CD4-positive, alpha-beta T cell (primary cell): Measurements from ENCODE around the gene BRPF3. TPM values are rescaled to one million over a fixed set of nuclear protein-coding genes. Genes with fewer than 3 reads are reported as not detected.

Experiments used
- ATAC-seq: fragments of 200-7000 bp; cut with Tn5 transposase; one replicate; pipeline ENCODE4 v1.10.0; 2022; ENCODE audit warnings: mild to moderate bottlenecking; ENCODE audit not compliant: poor library complexity
- CTCF ChIA-PET: fragments of 350-600 bp; sonication (Branson Sonifier 250); formaldehyde crosslinking; loops from one replicate; lab custom pipeline; 2021; ENCODE audit warnings: antibody characterized with exemption, inconsistent platforms; lab: Charles Lee
- POLR2A ChIA-PET: fragments of 350-600 bp; sonication (Branson Sonifier 250); formaldehyde crosslinking; loops from one replicate; lab custom pipeline; 2021; ENCODE audit warnings: antibody characterized with exemption, inconsistent platforms; lab: Charles Lee
- DNase-seq, 14 experiments: peaks; one replicate each; pipeline ENCODE4 v3.0.0-alpha.2; 2013 to 2020; ENCODE audit warnings: mixed read lengths in 2 of 14
- H3K27ac ChIP-seq, 2 donors: one replicate each; pipeline versions ENCODE4 v1.5.1 to v1.7.0; 2013; ENCODE audit warnings: low read length in 2 of 2, low read depth in 1 of 2, mild to moderate bottlenecking in 1 of 2
- H3K27me3 ChIP-seq, 2 experiments: 1 replicate in 1 of 2; 2 replicates in 1 of 2; pipeline versions ENCODE4 v1.6.1 to v1.7.0; 2013; ENCODE audit warnings: low read length in 2 of 2, control low read depth in 1 of 2, mild to moderate bottlenecking in 1 of 2, moderate library complexity in 1 of 2; ENCODE audit not compliant: insufficient read depth in 2 of 2, control insufficient read depth in 1 of 2
- H3K36me3 ChIP-seq: one replicate; pipeline ENCODE4 v1.6.1; 2013; ENCODE audit warnings: low read length, control low read depth; ENCODE audit not compliant: insufficient read depth
- H3K4me1 ChIP-seq: one replicate; pipeline ENCODE4 v1.6.1; 2013; ENCODE audit warnings: low read length, control low read depth; ENCODE audit not compliant: insufficient read depth
- H3K4me3 ChIP-seq: one replicate; pipeline ENCODE4 v1.5.1; 2013; ENCODE audit warnings: mild to moderate bottlenecking, low read length, moderate library complexity
- H3K9me3 ChIP-seq, 2 experiments: 1 replicate in 1 of 2; 2 replicates in 1 of 2; pipeline versions ENCODE4 v1.6.1 to v1.7.0; 2013; ENCODE audit warnings: low read length in 2 of 2, mild to moderate bottlenecking in 2 of 2, control low read depth in 1 of 2, moderate library complexity in 1 of 2; ENCODE audit not compliant: control insufficient read depth in 1 of 2, insufficient read depth in 1 of 2
- H3K27ac Mint-ChIP-seq: one replicate; pipeline ENCODE4 v1.8.0; 2020; ENCODE audit warnings: mixed read lengths
- H3K27me3 Mint-ChIP-seq: one replicate; pipeline ENCODE4 v1.8.0; 2021; ENCODE audit warnings: mixed read lengths
- H3K36me3 Mint-ChIP-seq: one replicate; pipeline ENCODE4 v1.8.0; 2021; ENCODE audit warnings: low read depth, mixed read lengths
- H3K4me1 Mint-ChIP-seq: one replicate; pipeline ENCODE4 v1.8.0; 2021; ENCODE audit warnings: low read depth, mixed read lengths
- H3K4me3 Mint-ChIP-seq: one replicate; pipeline ENCODE4 v1.8.0; 2020; ENCODE audit warnings: mild to moderate bottlenecking, mixed read lengths
- H3K9me3 Mint-ChIP-seq: one replicate; pipeline ENCODE4 v1.8.0; 2020; ENCODE audit warnings: mixed read lengths
- CTCF ChIP-seq: fragments of 200-600 bp; IDR thresholded peaks from one replicate; pipeline ENCODE4 v1.8.0; 2022; ENCODE audit warnings: antibody characterized with exemption, mild to moderate bottlenecking
- intact Hi-C, 2 experiments: fragments of 100-400 bp; cut with DNase I in 1 of 2; cut with micrococcal nuclease in 1 of 2; formaldehyde crosslinking; loops; one replicate each; pipeline versions ENCODE4 v1.15.1 to v1.9.0; 2023 to 2025; cut with DNase I, micrococcal nuclease
- total RNA-seq, 174 experiments: library from RNA in 2 of 174; stranded (reverse) in 2 of 174; gene quantifications; one replicate each; pipeline ENCODE4 v1.2.3 and lab custom pipeline; 2021 to 2026

The BRPF3 gene
- total RNA-seq, 2 experiments from 2014 or later, result 39.0 to 41.6 TPM

- Histone ChIP-seq H3K4me1 (peaks cover 18% of the 10 kb centered on the region), H3K4me3 (no peak overlapping the region), H3K27me3 (no peaks in the 10 kb centered on the region), H3K9me3 (peaks cover 7% of the 10 kb centered on the region in 2 experiments), H3K27ac (no peak overlapping the region), H3K36me3 (no peaks in the 10 kb centered on the region)
- H3K4me3 Mint-ChIP-seq, result no peak overlapping the region
- CTCF ChIA-PET, result no interaction called here
- no peak overlapping the region for H3K27ac Mint-ChIP-seq
- POLR2A ChIA-PET, result no interaction called here
- ATAC-seq, result no peak
- intact Hi-C loops, result no loop called here
- no peak for DNase-seq
- no peak for TF ChIP-seq CTCF
- H3K9me3 Mint-ChIP-seq, result no peaks in the 10 kb centered on the region
- no peaks in the 10 kb centered on the region for H3K36me3 Mint-ChIP-seq
- H3K27me3 Mint-ChIP-seq, result no peaks in the 10 kb centered on the region
- H3K4me1 Mint-ChIP-seq, result peaks cover 12% of the 10 kb centered on the region
These were observed 46.3 kb upstream of the BRPF3 start for GRCh38 chr6:36150283-36150682.

- Histone ChIP-seq H3K27me3 (no peaks in the 10 kb centered on the region), H3K4me1 (no peaks in the 10 kb centered on the region), H3K9me3 (peaks cover 0 to 3% of the 10 kb centered on the region in 2 experiments), H3K36me3 (no peaks in the 10 kb centered on the region), H3K27ac (no peak overlapping the region), H3K4me3 (no peak overlapping the region)
- intact Hi-C loops, result no loop called here
- no peaks in the 10 kb centered on the region for H3K27me3 Mint-ChIP-seq
- no peak for DNase-seq
- ChIA-PET POLR2A (no interaction called here), CTCF (no interaction called here)
- ATAC-seq, result no peak
- no peaks in the 10 kb centered on the region for H3K4me1 Mint-ChIP-seq
- no peaks in the 10 kb centered on the region for H3K9me3 Mint-ChIP-seq
- H3K27ac Mint-ChIP-seq, result no peak overlapping the region
- peaks cover 3% of the 10 kb centered on the region for H3K36me3 Mint-ChIP-seq
- H3K4me3 Mint-ChIP-seq, result no peak overlapping the region
- TF ChIP-seq CTCF, result no peak
These were observed 42.3 kb upstream of the BRPF3 start for GRCh38 chr6:36154286-36154685.

- H3K4me1 ChIP-seq, result no peaks in the 10 kb centered on the region
- intact Hi-C loops, result no loop called here
- no peaks in the 10 kb centered on the region for H3K4me1 Mint-ChIP-seq
- no peaks in the 10 kb centered on the region for H3K9me3 Mint-ChIP-seq
- ChIA-PET POLR2A (no interaction called here), CTCF (no interaction called here)
- ATAC-seq (no peak), DNase-seq (no peak)
- H3K27me3 ChIP-seq, result no peaks in the 10 kb centered on the region
- peaks cover 12% of the 10 kb centered on the region for H3K36me3 Mint-ChIP-seq
- no peak for TF ChIP-seq CTCF
- peaks cover 6% of the 10 kb centered on the region for H3K36me3 ChIP-seq
- no peak overlapping the region for H3K4me3 ChIP-seq
- no peak overlapping the region for H3K27ac ChIP-seq
- H3K9me3 ChIP-seq, result peaks cover 0 to 7% of the 10 kb centered on the region in 2 experiments
- H3K27ac Mint-ChIP-seq, result no peak overlapping the region
- H3K4me3 Mint-ChIP-seq, result no peak overlapping the region
- no peaks in the 10 kb centered on the region for H3K27me3 Mint-ChIP-seq
These were observed 40.9 kb upstream of the BRPF3 start for GRCh38 chr6:36155662-36156061.
